Liver (tissue), 3 donors: ENCODE results near the gene EXT2.

Experiments
- EGR1 ChIP-seq, 2 donors: IDR thresholded peaks; 2 replicates each; pipeline ENCODE4 v1.6.1; 2016 to 2018; ENCODE audit warnings: antibody characterized with exemption in 2 of 2, low read depth in 2 of 2
- FOXA1 ChIP-seq: IDR thresholded peaks from 2 replicates; pipeline ENCODE4 v1.6.1; 2016; ENCODE audit warnings: antibody characterized with exemption
- GABPA ChIP-seq, 2 donors: IDR thresholded peaks in 1 of 2; conservative IDR thresholded peaks in 1 of 2; 2 replicates each; pipeline ENCODE4 v1.6.1; 2016; ENCODE audit warnings: antibody characterized with exemption in 2 of 2, mild to moderate bottlenecking in 1 of 2, moderate library complexity in 1 of 2
- JUND ChIP-seq, 2 donors: IDR thresholded peaks; 2 replicates each; pipeline ENCODE4 v1.6.1; 2016; ENCODE audit warnings: antibody characterized with exemption in 2 of 2
- RAD21 ChIP-seq, 2 donors: IDR thresholded peaks; 2 replicates each; pipeline ENCODE4 v1.6.1; 2016; ENCODE audit warnings: antibody characterized with exemption in 2 of 2, mild to moderate bottlenecking in 2 of 2
- RXRA ChIP-seq, 2 donors: IDR thresholded peaks; 2 replicates each; pipeline ENCODE4 v1.6.1; 2017 to 2018; ENCODE audit warnings: antibody characterized with exemption in 2 of 2, mild to moderate bottlenecking in 1 of 2
- SP1 ChIP-seq: IDR thresholded peaks from 2 replicates; pipeline ENCODE4 v1.6.1; 2018; ENCODE audit warnings: antibody characterized with exemption, mild to moderate bottlenecking
- TAF1 ChIP-seq: conservative IDR thresholded peaks from 2 replicates; pipeline ENCODE4 v1.6.1; 2016; ENCODE audit warnings: antibody characterized with exemption, mild to moderate bottlenecking
- YY1 ChIP-seq: IDR thresholded peaks from 2 replicates; pipeline ENCODE4 v1.6.1; 2016; ENCODE audit warnings: antibody characterized with exemption, mild to moderate bottlenecking
- TF ChIP-seq, protein P1 (sequence below): fragments of 150-350 bp; IDR thresholded peaks from 2 replicates; pipeline ENCODE4 v1.5.1; 2017; ENCODE audit warnings: improper control_type of control experiment, low read depth, low read length; ENCODE audit not compliant: missing input control
- TF ChIP-seq, protein P2 (sequence below): IDR thresholded peaks from 2 replicates; pipeline ENCODE4 v1.6.1; 2016; ENCODE audit warnings: antibody characterized with exemption
- TF ChIP-seq, protein P3 (sequence below): IDR thresholded peaks from 2 replicates; pipeline ENCODE4 v1.6.1; 2016; ENCODE audit warnings: antibody characterized with exemption, mild to moderate bottlenecking
- TF ChIP-seq, protein P4 (sequence below): IDR thresholded peaks from 2 replicates; pipeline ENCODE4 v1.6.1; 2016; ENCODE audit warnings: antibody characterized with exemption
- donor health status: healthy.
- donor health status: healthy.

DNA sequence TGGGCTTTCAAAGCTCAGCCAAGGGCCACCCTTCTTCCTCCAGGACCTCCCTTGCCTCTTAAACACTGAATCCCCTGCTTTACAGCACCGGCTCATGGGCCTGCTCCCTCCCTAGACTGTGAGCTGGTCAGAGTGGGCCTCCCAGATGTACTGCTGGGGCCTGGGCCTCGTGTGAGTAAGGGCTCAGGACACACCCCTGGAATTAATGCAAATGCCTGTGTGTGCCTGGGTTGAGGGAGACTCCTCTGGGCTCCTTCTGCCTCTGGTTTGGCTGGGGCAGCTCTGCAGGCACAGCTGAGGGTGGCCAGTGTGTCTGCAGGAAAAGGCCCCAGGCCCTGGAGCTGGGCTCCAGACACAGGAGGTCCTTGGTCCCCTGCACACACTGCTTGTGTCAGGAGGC, 190.3 kb downstream of the EXT2 start:
- TF ChIP-seq, protein P1, sequence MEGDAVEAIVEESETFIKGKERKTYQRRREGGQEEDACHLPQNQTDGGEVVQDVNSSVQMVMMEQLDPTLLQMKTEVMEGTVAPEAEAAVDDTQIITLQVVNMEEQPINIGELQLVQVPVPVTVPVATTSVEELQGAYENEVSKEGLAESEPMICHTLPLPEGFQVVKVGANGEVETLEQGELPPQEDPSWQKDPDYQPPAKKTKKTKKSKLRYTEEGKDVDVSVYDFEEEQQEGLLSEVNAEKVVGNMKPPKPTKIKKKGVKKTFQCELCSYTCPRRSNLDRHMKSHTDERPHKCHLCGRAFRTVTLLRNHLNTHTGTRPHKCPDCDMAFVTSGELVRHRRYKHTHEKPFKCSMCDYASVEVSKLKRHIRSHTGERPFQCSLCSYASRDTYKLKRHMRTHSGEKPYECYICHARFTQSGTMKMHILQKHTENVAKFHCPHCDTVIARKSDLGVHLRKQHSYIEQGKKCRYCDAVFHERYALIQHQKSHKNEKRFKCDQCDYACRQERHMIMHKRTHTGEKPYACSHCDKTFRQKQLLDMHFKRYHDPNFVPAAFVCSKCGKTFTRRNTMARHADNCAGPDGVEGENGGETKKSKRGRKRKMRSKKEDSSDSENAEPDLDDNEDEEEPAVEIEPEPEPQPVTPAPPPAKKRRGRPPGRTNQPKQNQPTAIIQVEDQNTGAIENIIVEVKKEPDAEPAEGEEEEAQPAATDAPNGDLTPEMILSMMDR = no peak
- TF ChIP-seq, protein P2, sequence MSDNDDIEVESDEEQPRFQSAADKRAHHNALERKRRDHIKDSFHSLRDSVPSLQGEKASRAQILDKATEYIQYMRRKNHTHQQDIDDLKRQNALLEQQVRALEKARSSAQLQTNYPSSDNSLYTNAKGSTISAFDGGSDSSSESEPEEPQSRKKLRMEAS = no peak
- TF ChIP-seq SP1 = no peak
- TF ChIP-seq EGR1 (IDR thresholded peaks at IDR 0.05; ENCODE audit: low read depth in 2 of 2) = no peak
- TF ChIP-seq, protein P3, sequence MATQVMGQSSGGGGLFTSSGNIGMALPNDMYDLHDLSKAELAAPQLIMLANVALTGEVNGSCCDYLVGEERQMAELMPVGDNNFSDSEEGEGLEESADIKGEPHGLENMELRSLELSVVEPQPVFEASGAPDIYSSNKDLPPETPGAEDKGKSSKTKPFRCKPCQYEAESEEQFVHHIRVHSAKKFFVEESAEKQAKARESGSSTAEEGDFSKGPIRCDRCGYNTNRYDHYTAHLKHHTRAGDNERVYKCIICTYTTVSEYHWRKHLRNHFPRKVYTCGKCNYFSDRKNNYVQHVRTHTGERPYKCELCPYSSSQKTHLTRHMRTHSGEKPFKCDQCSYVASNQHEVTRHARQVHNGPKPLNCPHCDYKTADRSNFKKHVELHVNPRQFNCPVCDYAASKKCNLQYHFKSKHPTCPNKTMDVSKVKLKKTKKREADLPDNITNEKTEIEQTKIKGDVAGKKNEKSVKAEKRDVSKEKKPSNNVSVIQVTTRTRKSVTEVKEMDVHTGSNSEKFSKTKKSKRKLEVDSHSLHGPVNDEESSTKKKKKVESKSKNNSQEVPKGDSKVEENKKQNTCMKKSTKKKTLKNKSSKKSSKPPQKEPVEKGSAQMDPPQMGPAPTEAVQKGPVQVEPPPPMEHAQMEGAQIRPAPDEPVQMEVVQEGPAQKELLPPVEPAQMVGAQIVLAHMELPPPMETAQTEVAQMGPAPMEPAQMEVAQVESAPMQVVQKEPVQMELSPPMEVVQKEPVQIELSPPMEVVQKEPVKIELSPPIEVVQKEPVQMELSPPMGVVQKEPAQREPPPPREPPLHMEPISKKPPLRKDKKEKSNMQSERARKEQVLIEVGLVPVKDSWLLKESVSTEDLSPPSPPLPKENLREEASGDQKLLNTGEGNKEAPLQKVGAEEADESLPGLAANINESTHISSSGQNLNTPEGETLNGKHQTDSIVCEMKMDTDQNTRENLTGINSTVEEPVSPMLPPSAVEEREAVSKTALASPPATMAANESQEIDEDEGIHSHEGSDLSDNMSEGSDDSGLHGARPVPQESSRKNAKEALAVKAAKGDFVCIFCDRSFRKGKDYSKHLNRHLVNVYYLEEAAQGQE = no peak
- TF ChIP-seq TAF1 = no peak
- no peak for TF ChIP-seq RXRA (IDR thresholded peaks at IDR 0.05)
- TF ChIP-seq YY1 = no peak
- no peak for TF ChIP-seq FOXA1
- no peak for TF ChIP-seq GABPA (IDR thresholded peaks at IDR 0.05 in 1 of 2, conservative IDR thresholded peaks at IDR 0.05 in 1 of 2)
- no peak for TF ChIP-seq RAD21 (IDR thresholded peaks at IDR 0.05)
- TF ChIP-seq, protein P4, sequence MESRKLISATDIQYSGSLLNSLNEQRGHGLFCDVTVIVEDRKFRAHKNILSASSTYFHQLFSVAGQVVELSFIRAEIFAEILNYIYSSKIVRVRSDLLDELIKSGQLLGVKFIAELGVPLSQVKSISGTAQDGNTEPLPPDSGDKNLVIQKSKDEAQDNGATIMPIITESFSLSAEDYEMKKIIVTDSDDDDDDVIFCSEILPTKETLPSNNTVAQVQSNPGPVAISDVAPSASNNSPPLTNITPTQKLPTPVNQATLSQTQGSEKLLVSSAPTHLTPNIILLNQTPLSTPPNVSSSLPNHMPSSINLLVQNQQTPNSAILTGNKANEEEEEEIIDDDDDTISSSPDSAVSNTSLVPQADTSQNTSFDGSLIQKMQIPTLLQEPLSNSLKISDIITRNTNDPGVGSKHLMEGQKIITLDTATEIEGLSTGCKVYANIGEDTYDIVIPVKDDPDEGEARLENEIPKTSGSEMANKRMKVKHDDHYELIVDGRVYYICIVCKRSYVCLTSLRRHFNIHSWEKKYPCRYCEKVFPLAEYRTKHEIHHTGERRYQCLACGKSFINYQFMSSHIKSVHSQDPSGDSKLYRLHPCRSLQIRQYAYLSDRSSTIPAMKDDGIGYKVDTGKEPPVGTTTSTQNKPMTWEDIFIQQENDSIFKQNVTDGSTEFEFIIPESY = no peak
- no peak for TF ChIP-seq JUND (IDR thresholded peaks at IDR 0.05)
